ENCODE measurements around the gene HCFC1R1.

DNA sequence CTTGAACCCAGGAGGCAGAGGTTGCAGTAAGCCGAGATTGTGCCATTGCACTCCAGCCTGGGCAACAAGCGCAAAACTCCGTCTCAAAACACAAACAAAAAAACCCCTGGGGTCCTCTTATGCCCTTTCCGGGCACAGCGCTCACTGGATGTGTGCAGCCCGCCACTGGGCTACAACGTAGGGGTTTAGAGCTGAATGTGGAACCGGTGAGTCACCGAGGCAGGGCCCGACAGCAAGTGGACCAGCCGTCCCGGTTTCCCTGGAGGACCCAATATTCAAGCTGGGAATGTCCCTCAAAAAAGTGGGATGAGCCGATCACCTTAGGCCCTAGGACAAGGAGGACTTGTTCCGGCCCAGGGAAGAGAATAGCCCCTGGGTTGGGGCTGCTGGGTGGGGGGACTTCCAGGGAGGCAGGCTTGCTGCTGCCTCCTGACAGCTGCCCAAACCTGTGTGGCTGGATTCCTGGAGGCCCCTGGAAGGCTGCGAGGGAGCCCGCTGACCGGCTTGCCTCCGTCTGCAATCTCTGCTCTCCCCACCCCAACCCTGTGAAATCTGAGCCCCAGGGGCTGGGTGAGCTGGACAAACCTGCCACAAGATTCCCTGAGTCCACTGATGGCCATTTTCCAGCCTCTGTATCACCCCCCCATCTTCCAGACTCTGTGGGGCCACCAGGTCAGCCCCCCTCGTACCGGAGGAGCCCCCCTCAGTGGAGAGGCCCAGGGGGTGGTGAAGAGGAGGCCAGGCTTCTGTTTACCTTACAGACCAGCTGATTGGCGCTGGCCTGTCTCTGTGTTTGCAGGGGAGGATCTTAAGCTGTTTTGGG lies 14.0 kb downstream of the HCFC1R1 start:
- TF ChIP-seq, protein P1, sequence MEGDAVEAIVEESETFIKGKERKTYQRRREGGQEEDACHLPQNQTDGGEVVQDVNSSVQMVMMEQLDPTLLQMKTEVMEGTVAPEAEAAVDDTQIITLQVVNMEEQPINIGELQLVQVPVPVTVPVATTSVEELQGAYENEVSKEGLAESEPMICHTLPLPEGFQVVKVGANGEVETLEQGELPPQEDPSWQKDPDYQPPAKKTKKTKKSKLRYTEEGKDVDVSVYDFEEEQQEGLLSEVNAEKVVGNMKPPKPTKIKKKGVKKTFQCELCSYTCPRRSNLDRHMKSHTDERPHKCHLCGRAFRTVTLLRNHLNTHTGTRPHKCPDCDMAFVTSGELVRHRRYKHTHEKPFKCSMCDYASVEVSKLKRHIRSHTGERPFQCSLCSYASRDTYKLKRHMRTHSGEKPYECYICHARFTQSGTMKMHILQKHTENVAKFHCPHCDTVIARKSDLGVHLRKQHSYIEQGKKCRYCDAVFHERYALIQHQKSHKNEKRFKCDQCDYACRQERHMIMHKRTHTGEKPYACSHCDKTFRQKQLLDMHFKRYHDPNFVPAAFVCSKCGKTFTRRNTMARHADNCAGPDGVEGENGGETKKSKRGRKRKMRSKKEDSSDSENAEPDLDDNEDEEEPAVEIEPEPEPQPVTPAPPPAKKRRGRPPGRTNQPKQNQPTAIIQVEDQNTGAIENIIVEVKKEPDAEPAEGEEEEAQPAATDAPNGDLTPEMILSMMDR (IDR thresholded peaks at IDR 0.05), result no peak
- no peak for TF ChIP-seq POLR2A (IDR thresholded peaks at IDR 0.05)
